ENCODE measurements around the gene SIRPG. TPM values are rescaled to one million over a fixed set of nuclear protein-coding genes. Genes with fewer than 3 reads are reported as not detected.
"Not testable (repeated sequence)": the region's sequence is repeated elsewhere in the genome, so short reads cannot be mapped to it uniquely, and the experiment has no call there.

Gene SIRPG
- total RNA-seq, 3 donors from 2014 or later: 11.6 to 13.3 (median 12.0) TPM

- no peak for DNase-seq
- H3K4me1 Mint-ChIP-seq (ENCODE audit: low read depth): peaks cover 65% of the 10 kb centered on the region
- H3K36me3 Mint-ChIP-seq (ENCODE audit: insufficient read depth): peaks cover 2% of the 10 kb centered on the region
- H3K27me3 Mint-ChIP-seq (ENCODE audit: low read depth): no peaks in the 10 kb centered on the region
- no peak within 1 kb of the TSS for H3K4me3 Mint-ChIP-seq
- peaks cover 6% of the 10 kb centered on the region for H3K9me3 Mint-ChIP-seq
- peak; percentile 28 to 35 for ATAC-seq
Measured at GRCh38 chr20:1619861-1620444, 37.6 kb downstream of the SIRPG start, which contains the start of gene SIRPB1. TSS of gene SIRPB1 (minus strand) at chr20:1620009. CDS start at chr20:1619944, 65 bp downstream.

DNA sequence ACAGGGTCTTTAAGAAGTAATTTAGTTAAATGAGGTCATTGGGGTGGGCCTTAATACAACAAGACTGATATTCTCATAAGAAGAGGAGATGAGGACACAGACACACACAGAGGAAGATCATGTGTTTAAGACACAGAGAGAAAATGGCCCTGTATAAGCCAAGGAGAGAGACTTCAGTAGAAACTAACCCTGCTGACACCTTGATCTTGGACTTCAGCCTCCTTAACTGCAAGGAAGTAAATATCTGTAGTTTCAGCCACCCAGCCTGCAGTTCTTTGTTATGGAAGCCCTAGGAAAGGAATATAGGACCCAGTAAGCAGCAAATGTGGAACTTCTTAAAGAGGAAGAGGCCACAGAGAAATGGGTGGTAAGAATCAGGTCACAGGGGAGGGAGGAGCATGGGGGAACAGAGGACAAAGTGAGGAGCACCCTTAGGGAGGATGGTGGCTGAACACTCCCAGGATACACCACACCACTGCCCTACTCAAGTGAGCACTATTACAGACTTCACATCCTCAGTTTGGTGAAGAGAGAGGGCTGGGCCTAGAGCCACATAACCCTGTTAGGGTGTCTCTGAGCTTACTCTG is 38.5 kb downstream of the SIRPG start:
- Mint-ChIP-seq H3K4me1 (ENCODE audit: low read depth) (peaks cover 56% of the 10 kb centered on the region), H3K36me3 (ENCODE audit: insufficient read depth) (peaks cover 2% of the 10 kb centered on the region), H3K9me3 (peaks cover 6% of the 10 kb centered on the region), H3K27me3 (ENCODE audit: low read depth) (no peaks in the 10 kb centered on the region), H3K4me3 (no peak overlapping the region)
- DNase-seq (no peak), ATAC-seq (no peak)

DNA sequence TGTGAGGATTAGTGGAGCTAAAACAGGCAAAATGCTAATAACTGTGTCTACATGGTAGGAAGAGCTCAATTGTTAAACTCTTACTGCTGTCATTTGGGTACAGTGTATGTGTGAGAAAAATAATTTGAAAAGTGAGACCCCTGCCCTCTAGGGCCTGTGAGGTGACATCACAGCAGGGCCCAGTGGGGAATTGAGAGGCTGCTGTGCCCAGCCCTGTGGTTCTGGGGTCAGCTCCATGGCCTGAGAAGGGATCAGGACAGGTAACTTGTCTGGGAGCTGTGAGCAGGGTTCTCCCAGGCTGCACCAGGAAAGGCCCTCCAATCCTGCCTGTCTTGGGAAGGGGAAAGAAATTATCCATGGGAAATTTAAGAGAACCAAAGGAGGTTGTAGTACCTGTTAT is 39.1 kb downstream of the SIRPG start:
- H3K4me1 Mint-ChIP-seq (ENCODE audit: low read depth): peaks cover 51% of the 10 kb centered on the region
- H3K9me3 Mint-ChIP-seq: peaks cover 6% of the 10 kb centered on the region
- peaks cover 3% of the 10 kb centered on the region for H3K36me3 Mint-ChIP-seq (ENCODE audit: insufficient read depth)
- ATAC-seq: no peak
- no peaks in the 10 kb centered on the region for H3K27me3 Mint-ChIP-seq (ENCODE audit: low read depth)
- no peak overlapping the region for H3K4me3 Mint-ChIP-seq
- DNase-seq: no peak

DNA sequence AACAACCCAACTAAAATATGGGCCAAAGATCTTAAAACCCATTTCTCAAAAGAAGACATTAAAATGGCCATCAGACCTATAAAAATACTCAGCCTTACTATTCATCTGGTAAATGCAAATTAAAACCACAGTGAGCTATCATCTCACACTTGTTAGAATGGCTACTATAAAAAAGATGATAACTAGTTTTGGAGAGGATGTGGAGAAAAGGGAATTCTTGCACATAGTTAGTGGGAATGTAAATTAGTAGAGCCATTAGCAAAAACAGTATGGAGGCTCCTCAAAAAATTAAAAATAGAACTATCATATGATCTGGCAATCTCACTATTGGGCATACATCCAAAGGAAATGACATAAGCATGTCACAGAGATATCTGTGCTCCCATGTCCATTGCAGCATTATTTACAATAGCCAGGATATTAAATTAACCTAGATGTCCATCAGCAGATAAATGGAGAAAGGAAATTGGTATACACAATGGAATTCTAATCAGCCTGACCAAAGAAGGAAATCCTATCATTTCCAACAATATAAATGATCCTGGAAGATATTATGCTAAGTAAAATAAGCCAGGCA is 40.6 kb downstream of the SIRPG start:
- no peak for ATAC-seq
- H3K36me3 Mint-ChIP-seq (ENCODE audit: insufficient read depth): peaks cover 3% of the 10 kb centered on the region
- H3K9me3 Mint-ChIP-seq: peaks cover 6% of the 10 kb centered on the region
- DNase-seq: no peak
- H3K4me3 Mint-ChIP-seq: no peak overlapping the region
- no peaks in the 10 kb centered on the region for H3K27me3 Mint-ChIP-seq (ENCODE audit: low read depth)
- H3K4me1 Mint-ChIP-seq (ENCODE audit: low read depth): peaks cover 36% of the 10 kb centered on the region

DNA sequence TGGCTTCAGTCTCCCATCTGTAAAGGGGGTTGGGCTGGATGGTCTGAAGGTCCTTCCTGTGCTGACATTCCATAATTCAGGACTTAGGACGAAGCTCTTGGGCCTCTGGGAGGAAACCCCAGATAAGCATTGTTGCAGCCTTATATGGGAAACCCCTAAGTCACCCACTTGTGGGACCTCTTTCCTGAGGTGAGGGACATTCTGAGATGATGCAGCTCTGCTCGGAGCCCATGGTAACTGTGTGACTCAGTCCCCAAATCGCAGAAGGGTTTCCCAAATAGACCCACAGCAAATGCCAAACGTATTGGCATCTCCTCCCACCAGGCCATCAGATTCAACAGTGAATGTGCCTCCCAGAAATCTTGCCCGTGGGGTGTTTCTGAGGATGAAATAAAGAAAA is 47.2 kb downstream of the SIRPG start:
- not testable (repeated sequence) for H3K36me3 Mint-ChIP-seq (ENCODE audit: insufficient read depth); H3K9me3 Mint-ChIP-seq; ATAC-seq; DNase-seq; H3K27me3 Mint-ChIP-seq (ENCODE audit: low read depth); H3K4me3 Mint-ChIP-seq; H3K4me1 Mint-ChIP-seq (ENCODE audit: low read depth)

DNA sequence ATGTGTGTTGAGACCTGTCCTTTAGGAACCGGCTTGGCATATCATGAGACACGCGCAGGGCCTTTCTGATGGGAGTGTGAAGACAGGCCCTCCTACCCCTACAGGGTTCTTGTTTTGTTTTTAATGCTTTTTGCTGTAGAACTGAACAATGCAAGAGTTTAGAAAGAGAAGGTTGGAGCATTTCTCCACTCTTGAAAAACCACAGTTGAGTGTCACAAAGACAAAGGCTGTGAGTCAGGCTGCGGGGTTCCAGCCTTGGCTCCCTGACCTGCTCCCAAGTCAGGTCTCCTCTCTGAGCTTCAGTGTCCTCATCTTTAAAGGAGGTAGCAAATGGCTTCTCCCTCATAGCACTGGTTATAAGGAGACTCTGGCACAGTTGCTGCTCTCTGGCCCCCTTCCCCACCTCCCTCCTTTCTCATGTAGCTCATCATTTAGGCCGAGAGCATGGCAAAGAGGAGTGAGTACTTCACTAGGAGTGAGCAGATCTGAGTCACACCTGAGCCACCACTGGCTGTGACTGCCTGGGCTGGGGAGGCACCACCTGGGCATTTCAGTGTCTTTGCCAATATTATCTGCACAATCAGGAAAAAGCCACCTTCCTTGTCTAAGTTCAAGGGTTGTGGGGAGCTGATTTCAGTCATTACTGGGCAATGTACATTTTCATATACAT is 48.8 kb downstream of the SIRPG start:
- ATAC-seq: peak in 1 of 2 donors; percentile 27
- H3K4me3 Mint-ChIP-seq; DNase-seq; H3K27me3 Mint-ChIP-seq (ENCODE audit: low read depth); H3K36me3 Mint-ChIP-seq (ENCODE audit: insufficient read depth); H3K4me1 Mint-ChIP-seq (ENCODE audit: low read depth); H3K9me3 Mint-ChIP-seq: not testable (repeated sequence)

DNA sequence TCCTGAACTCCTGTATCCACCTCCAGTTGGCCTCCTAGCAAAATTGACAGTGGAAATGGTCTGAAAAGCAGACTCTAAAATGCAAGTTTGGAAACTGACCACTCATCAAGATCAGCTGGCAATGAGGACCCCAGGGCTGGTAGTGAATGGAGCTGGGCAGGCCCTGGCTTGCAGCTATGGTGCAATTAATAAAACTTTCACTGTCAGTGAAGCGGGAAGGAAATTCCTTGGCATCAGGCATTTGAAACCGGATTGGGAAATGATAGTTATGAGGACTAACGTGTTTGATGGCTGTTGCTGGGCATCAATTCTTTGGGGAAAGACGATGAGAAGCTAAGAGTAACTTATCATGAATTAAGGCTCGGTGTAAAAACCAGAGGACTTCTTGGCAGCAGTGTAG is 56.8 kb downstream of the SIRPG start:
- H3K27me3 Mint-ChIP-seq (ENCODE audit: low read depth): no peaks in the 10 kb centered on the region
- no peak overlapping the region for H3K4me3 Mint-ChIP-seq

DNA sequence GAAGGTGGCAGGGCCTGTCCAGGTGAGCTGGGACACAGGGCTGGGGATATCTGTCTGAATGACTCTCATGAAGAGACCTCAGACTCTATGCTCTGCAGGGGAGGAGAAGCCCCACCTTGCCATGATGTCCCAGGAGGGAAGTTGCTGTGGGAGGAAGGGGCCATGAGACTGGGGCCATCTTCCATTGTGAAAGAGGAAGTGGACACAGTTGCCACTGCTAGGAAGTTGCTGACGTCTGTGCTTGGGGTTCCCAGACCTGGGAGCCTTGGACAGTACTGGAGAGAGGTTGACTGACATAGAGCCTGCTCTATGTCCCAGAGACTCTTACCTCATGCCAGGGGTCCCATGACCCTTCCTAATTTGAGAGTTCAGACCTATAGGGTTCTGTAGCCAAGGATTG is 62.2 kb downstream of the SIRPG start:
- Mint-ChIP-seq H3K9me3 (no peaks in the 10 kb centered on the region), H3K4me1 (ENCODE audit: low read depth) (no peaks in the 10 kb centered on the region), H3K27me3 (ENCODE audit: low read depth) (no peaks in the 10 kb centered on the region), H3K36me3 (ENCODE audit: insufficient read depth) (no peaks in the 10 kb centered on the region), H3K4me3 (no peak overlapping the region)
- ATAC-seq (no peak), DNase-seq (no peak)

More for the DNA sequence above, 56.8 kb downstream of the SIRPG start:
- Mint-ChIP-seq H3K9me3 (no peaks in the 10 kb centered on the region), H3K4me1 (ENCODE audit: low read depth) (no peaks in the 10 kb centered on the region), H3K36me3 (ENCODE audit: insufficient read depth) (no peaks in the 10 kb centered on the region)
- no peak for ATAC-seq
- no peak for DNase-seq

GRCh38 chr20:1588533-1589460 is 68.8 kb downstream of the SIRPG start:
- DNase-seq (no peak), ATAC-seq (no peak)
- Mint-ChIP-seq H3K27me3 (ENCODE audit: low read depth) (no peaks in the 10 kb centered on the region), H3K9me3 (no peaks in the 10 kb centered on the region), H3K4me1 (ENCODE audit: low read depth) (no peaks in the 10 kb centered on the region), H3K36me3 (ENCODE audit: insufficient read depth) (no peaks in the 10 kb centered on the region), H3K4me3 (no peak overlapping the region)

DNA sequence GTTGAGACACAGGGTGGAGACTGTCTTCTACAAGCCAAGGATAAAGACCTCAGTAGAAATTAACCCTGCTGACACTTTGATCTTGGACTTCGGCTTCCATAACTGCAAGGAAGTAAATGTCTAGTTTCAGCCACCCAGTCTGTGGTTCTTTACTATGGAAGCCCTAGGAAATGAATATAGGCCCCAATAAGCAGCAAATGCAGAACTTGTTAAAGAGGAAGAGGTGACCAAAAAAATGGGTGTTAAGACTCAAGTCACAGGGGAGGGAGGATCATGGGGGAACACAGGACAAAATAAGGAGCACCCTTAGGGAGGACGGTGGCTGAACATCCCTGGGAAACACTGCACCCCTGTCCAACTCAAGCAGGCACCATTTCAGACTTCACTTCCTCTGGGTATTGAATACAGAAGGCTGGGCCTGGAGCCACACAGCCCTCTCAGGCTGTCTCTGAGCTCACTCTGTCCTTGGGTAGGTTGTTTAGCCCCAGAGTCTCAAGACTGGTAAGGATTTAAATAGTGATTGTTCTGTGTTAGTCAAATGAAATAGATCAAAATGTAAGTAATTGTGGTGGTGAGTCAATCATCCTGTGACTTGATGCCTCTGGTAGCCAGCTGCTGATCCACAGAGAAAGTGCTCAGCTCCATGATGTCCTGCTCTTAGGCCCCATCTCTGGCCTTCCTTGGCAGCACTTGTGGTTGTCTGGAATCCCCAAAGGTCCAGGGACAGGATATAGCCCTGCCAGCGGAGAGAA is 69.6 kb downstream of the SIRPG start:
- H3K9me3 Mint-ChIP-seq: no peaks in the 10 kb centered on the region
- ATAC-seq: no peak
- H3K27me3 Mint-ChIP-seq (ENCODE audit: low read depth): no peaks in the 10 kb centered on the region
- no peaks in the 10 kb centered on the region for H3K4me1 Mint-ChIP-seq (ENCODE audit: low read depth)
- DNase-seq: no peak
- no peaks in the 10 kb centered on the region for H3K36me3 Mint-ChIP-seq (ENCODE audit: insufficient read depth)
- no peak overlapping the region for H3K4me3 Mint-ChIP-seq

- Mint-ChIP-seq H3K9me3 (no peaks in the 10 kb centered on the region), H3K4me3 (no peak overlapping the region), H3K27me3 (ENCODE audit: low read depth) (no peaks in the 10 kb centered on the region), H3K36me3 (ENCODE audit: insufficient read depth) (no peaks in the 10 kb centered on the region), H3K4me1 (ENCODE audit: low read depth) (no peaks in the 10 kb centered on the region)
- ATAC-seq (no peak), DNase-seq (no peak)
Measured at GRCh38 chr20:1579488-1579887, 78.1 kb downstream of the SIRPG start.
